HEK293 (cell line): ENCODE results near the gene SCUBE1.
A peak's percentile ranks its signal among the peaks of the same experiment; 100 is the strongest.

Source experiments
- CTCF ChIA-PET: fragments of 350-600 bp; formaldehyde crosslinking; extraction: SDS; loops from one replicate; lab custom pipeline; 2021; ENCODE audit warnings: antibody characterized with exemption; lab: Yijun Ruan, JAX
- POLR2A ChIA-PET: fragments of 300-600 bp; formaldehyde crosslinking; extraction: SDS; loops from one replicate; lab custom pipeline; 2020; ENCODE audit warnings: antibody characterized with exemption, inconsistent platforms; lab: Yijun Ruan, JAX
- H3K27ac ChIP-seq: fragments of 200-500 bp; sonication (Bioruptor generic); 2 replicates; pipeline ENCODE4 v1.5.1; 2014; ENCODE audit warnings: low read depth, low read length, control low read depth, inconsistent platforms; ENCODE audit errors: extremely low read depth
- H3K36me3 ChIP-seq, 2 experiments: fragments of 200-500 bp in 1 of 2; sonication (Bioruptor generic) in 1 of 2; 1 replicate in 1 of 2; 2 replicates in 1 of 2; pipeline ENCODE4 v1.5.1; 2014 to 2017; ENCODE audit warnings: inconsistent platforms in 2 of 2, low read length in 2 of 2; ENCODE audit not compliant: control insufficient read depth in 2 of 2, insufficient read depth in 1 of 2
- H3K4me1 ChIP-seq: fragments of 200-500 bp; sonication (Bioruptor generic); 2 replicates; pipeline ENCODE4 v1.5.1; 2014; ENCODE audit warnings: mild to moderate bottlenecking, low read length, inconsistent platforms; ENCODE audit not compliant: control insufficient read depth, insufficient read depth
- H3K4me3 ChIP-seq: 2 replicates; pipeline ENCODE4 v1.5.1; 2011; ENCODE audit warnings: low read depth, mild to moderate bottlenecking, control low read depth, low read length, moderate library complexity
- H3K9me3 ChIP-seq: fragments of 200-500 bp; sonication (Bioruptor generic); 2 replicates; pipeline ENCODE4 v1.5.1; 2014; ENCODE audit warnings: low read depth, low read length, inconsistent platforms; ENCODE audit not compliant: control insufficient read depth, insufficient read depth
- GLIS1 ChIP-seq: fragments of 450-650 bp; formaldehyde crosslinking; IDR thresholded peaks from 2 replicates; pipeline ENCODE4 v1.5.1; 2016; ENCODE audit warnings: missing biosample characterization, missing genetic modification characterization
- YY2 ChIP-seq: fragments of 450-650 bp; formaldehyde crosslinking; IDR thresholded peaks from 2 replicates; pipeline ENCODE4 v1.5.1; 2016; ENCODE audit warnings: missing biosample characterization, missing genetic modification characterization
- ZBTB49 ChIP-seq: fragments of 450-650 bp; formaldehyde crosslinking; IDR thresholded peaks from 2 replicates; pipeline ENCODE4 v1.5.1; 2016; ENCODE audit warnings: missing biosample characterization, missing genetic modification characterization, low read depth
- ZNF140 ChIP-seq: fragments of 450-650 bp; formaldehyde crosslinking; IDR thresholded peaks from 2 replicates; pipeline ENCODE4 v1.5.1; 2016; ENCODE audit warnings: missing biosample characterization, missing genetic modification characterization
- ZNF202 ChIP-seq: fragments of 450-650 bp; formaldehyde crosslinking; IDR thresholded peaks from 2 replicates; pipeline ENCODE4 v1.5.1; 2016; ENCODE audit warnings: missing biosample characterization, missing genetic modification characterization, borderline replicate concordance
- ZNF292 ChIP-seq: fragments of 450-650 bp; formaldehyde crosslinking; IDR thresholded peaks from 2 replicates; pipeline ENCODE4 v1.5.1; 2016; ENCODE audit warnings: low read depth, missing biosample characterization, missing genetic modification characterization, borderline replicate concordance
- ZNF311 ChIP-seq: fragments of 450-650 bp; formaldehyde crosslinking; IDR thresholded peaks from 2 replicates; pipeline ENCODE4 v1.5.1; 2017; ENCODE audit warnings: missing biosample characterization, missing genetic modification characterization, borderline replicate concordance
- ZNF548 ChIP-seq: fragments of 450-650 bp; formaldehyde crosslinking; IDR thresholded peaks from 2 replicates; pipeline ENCODE4 v1.5.1; 2016; ENCODE audit warnings: missing biosample characterization, missing genetic modification characterization
- ZNF585B ChIP-seq: fragments of 450-650 bp; formaldehyde crosslinking; IDR thresholded peaks from 2 replicates; pipeline ENCODE4 v1.5.1; 2016; ENCODE audit warnings: missing biosample characterization, missing genetic modification characterization
- ZNF658 ChIP-seq: fragments of 450-650 bp; formaldehyde crosslinking; IDR thresholded peaks from 2 replicates; pipeline ENCODE4; 2016; ENCODE audit warnings: missing biosample characterization, missing genetic modification characterization
- ZNF677 ChIP-seq: fragments of 450-650 bp; IDR thresholded peaks from 2 replicates; pipeline ENCODE4 v1.5.0; 2018; ENCODE audit warnings: missing biosample characterization, mild to moderate bottlenecking, missing genetic modification characterization, moderate library complexity
- ZNF692 ChIP-seq: fragments of 450-650 bp; formaldehyde crosslinking; IDR thresholded peaks from 2 replicates; pipeline ENCODE4 v1.5.1; 2016; ENCODE audit warnings: missing biosample characterization, missing genetic modification characterization
- ZXDB ChIP-seq: fragments of 450-650 bp; formaldehyde crosslinking; IDR thresholded peaks from 2 replicates; pipeline ENCODE4 v1.5.1; 2016; ENCODE audit warnings: missing biosample characterization, missing genetic modification characterization
- TF ChIP-seq, protein P1 (sequence below): fragments of 450-650 bp; IDR thresholded peaks from 2 replicates; pipeline ENCODE4 v1.5.1; 2018; ENCODE audit warnings: missing biosample characterization, mild to moderate bottlenecking, missing genetic modification characterization

Gene SCUBE1

GRCh38 chr22:43293655-43294392 is 49.3 kb downstream of the SCUBE1 start (continued):
- peak; percentile 86 for TF ChIP-seq ZNF692 (tag by site-specific recombination)
- TF ChIP-seq ZNF658 (tag by site-specific recombination): no peak
- TF ChIP-seq ZNF311 (tag by site-specific recombination): no peak
- peak; percentile 82 for TF ChIP-seq GLIS1 (tag by site-specific recombination)
- no peak for TF ChIP-seq ZNF140 (tag by site-specific recombination)
- no peak for TF ChIP-seq ZNF585B
- no peak for TF ChIP-seq ZNF677 (tag by site-specific recombination)

- CTCF ChIA-PET: interaction anchor here (0.8 to 1.8 kb wide), 2 partner anchors 53 to 62 kb away, joined by 3 to 7 read pairs; no protein-coding TSS in a partner anchor
- peaks cover 7% of the 10 kb centered on the region for H3K4me1 ChIP-seq
Observed at GRCh38 chr22:43293259-43293654, 49.9 kb downstream of the SCUBE1 start.

GRCh38 chr22:43292630-43293018 is 50.5 kb downstream of the SCUBE1 start:
- H3K36me3 ChIP-seq: no peaks in the 10 kb centered on the region
- H3K9me3 ChIP-seq: no peaks in the 10 kb centered on the region
- H3K4me3 ChIP-seq: no peak overlapping the region
- H3K4me1 ChIP-seq: peaks cover 7% of the 10 kb centered on the region
- CTCF ChIA-PET: interaction anchor here (1.8 kb wide), 1 partner anchor 54 kb away, joined by 7 read pairs; no protein-coding TSS in a partner anchor
- H3K27ac ChIP-seq: no peak overlapping the region
- TF ChIP-seq ZNF202 (tag by site-specific recombination) (no peak), ZNF548 (no peak), ZXDB (tag by site-specific recombination) (no peak)
- POLR2A ChIA-PET: interaction anchor here (0.9 kb wide), 1 partner anchor 11 kb away, joined by 3 read pairs; no protein-coding TSS in a partner anchor

More at GRCh38 chr22:43293259-43293654, 49.9 kb downstream of the SCUBE1 start:
- no peaks in the 10 kb centered on the region for H3K36me3 ChIP-seq
- POLR2A ChIA-PET: interaction anchor here (0.9 kb wide), 1 partner anchor 11 kb away, joined by 3 read pairs; no protein-coding TSS in a partner anchor
- no peaks in the 10 kb centered on the region for H3K9me3 ChIP-seq
- no peak overlapping the region for H3K27ac ChIP-seq
- TF ChIP-seq, protein P1, sequence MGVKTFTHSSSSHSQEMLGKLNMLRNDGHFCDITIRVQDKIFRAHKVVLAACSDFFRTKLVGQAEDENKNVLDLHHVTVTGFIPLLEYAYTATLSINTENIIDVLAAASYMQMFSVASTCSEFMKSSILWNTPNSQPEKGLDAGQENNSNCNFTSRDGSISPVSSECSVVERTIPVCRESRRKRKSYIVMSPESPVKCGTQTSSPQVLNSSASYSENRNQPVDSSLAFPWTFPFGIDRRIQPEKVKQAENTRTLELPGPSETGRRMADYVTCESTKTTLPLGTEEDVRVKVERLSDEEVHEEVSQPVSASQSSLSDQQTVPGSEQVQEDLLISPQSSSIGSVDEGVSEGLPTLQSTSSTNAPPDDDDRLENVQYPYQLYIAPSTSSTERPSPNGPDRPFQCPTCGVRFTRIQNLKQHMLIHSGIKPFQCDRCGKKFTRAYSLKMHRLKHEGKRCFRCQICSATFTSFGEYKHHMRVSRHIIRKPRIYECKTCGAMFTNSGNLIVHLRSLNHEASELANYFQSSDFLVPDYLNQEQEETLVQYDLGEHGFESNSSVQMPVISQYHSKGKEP (tag by site-specific recombination): peak; percentile 65
- no peak for TF ChIP-seq ZBTB49 (tag by site-specific recombination)
- H3K4me3 ChIP-seq: no peak overlapping the region

- POLR2A ChIA-PET: no interaction called here
- no peak overlapping the region for H3K4me3 ChIP-seq
- CTCF ChIA-PET: no interaction called here
- H3K4me1 ChIP-seq: peaks cover 7% of the 10 kb centered on the region
- TF ChIP-seq YY2 (peak; percentile 87), ZNF292 (tag by site-specific recombination) (no peak)
- TF ChIP-seq, all 188 proteins: peak for 1
- Histone ChIP-seq H3K9me3 (no peaks in the 10 kb centered on the region), H3K27ac (no peak overlapping the region), H3K36me3 (no peaks in the 10 kb centered on the region)
Observed at GRCh38 chr22:43291381-43291780, 51.8 kb downstream of the SCUBE1 start.
